OCI-LY7 (cell line): ENCODE data around the gene MTOR.

Experiments used
- CTCF ChIP-seq: fragments of 200-600 bp; sonication (generic); conservative IDR thresholded peaks from 2 replicates; pipeline ENCODE4 v1.5.1; 2014; ENCODE audit warnings: mild to moderate bottlenecking, antibody characterized with exemption, low read length, moderate library complexity, mixed read lengths
- EZH2phosphoT487 ChIP-seq: fragments of 200-600 bp; sonication (generic); IDR thresholded peaks from 2 replicates; pipeline ENCODE4 v1.6.1; 2018; ENCODE audit warnings: low read depth, borderline replicate concordance, mild to moderate bottlenecking, mixed run types, antibody characterized with exemption, low read length, moderate library complexity, mixed read lengths

- no peak for TF ChIP-seq CTCF
- TF ChIP-seq EZH2phosphoT487: no peak
These were observed 202.2 kb downstream of the MTOR start, which contains the start of gene SRM for GRCh38 chr1:11059968-11060830.
